B cell (primary cell): ENCODE data around the gene PTPRN2. TPM values are rescaled to one million over a fixed set of nuclear protein-coding genes. Genes with fewer than 3 reads are reported as not detected.

Experiments
- ATAC-seq: fragments of 200-7000 bp; cut with Tn5 transposase; one replicate; pipeline ENCODE4 v1.10.0; 2021; ENCODE audit warnings: low read depth, mild to moderate bottlenecking, moderate number of reproducible peaks, moderate library complexity
- CTCF ChIA-PET: fragments of 350-600 bp; sonication (Branson Sonifier 250); formaldehyde crosslinking; loops from one replicate; lab custom pipeline; 2021; ENCODE audit warnings: antibody characterized with exemption, inconsistent platforms; lab: Charles Lee
- POLR2A ChIA-PET: fragments of 350-600 bp; sonication (Branson Sonifier 250); formaldehyde crosslinking; loops from one replicate; lab custom pipeline; 2021; ENCODE audit warnings: antibody characterized with exemption; lab: Charles Lee
- DNase-seq: peaks from one replicate; pipeline ENCODE4 v3.0.0; 2013
- H2AFZ ChIP-seq: 2 replicates; pipeline ENCODE4 v1.6.1; 2012; ENCODE audit warnings: mild to moderate bottlenecking, low read depth, low read length; ENCODE audit not compliant: insufficient read depth, poor library complexity, severe bottlenecking
- H3K27ac ChIP-seq, 2 donors: 1 replicate in 1 of 2; 2 replicates in 1 of 2; pipeline ENCODE4 v1.5.1; 2012 to 2013; ENCODE audit warnings: low read length in 2 of 2, mild to moderate bottlenecking in 2 of 2, moderate library complexity in 1 of 2
- H3K27me3 ChIP-seq, 4 experiments: fragments of 200-600 bp in 1 of 4; sonication (generic) in 1 of 4; replicated peaks in 1 of 4; 1 replicate in 2 of 4; 2 replicates in 2 of 4; pipeline versions ENCODE4 v1.6.1 to v1.7.0; 2013 to 2016; ENCODE audit warnings: low read length in 3 of 4, mild to moderate bottlenecking in 2 of 4, mixed read lengths in 1 of 4, moderate library complexity in 1 of 4; ENCODE audit not compliant: insufficient read depth in 4 of 4, control insufficient read depth in 3 of 4; ENCODE audit errors: control extremely low read depth in 1 of 4
- H3K36me3 ChIP-seq, 2 experiments: replicated peaks in 1 of 2; 1 replicate in 1 of 2; 2 replicates in 1 of 2; pipeline versions ENCODE4 v1.6.1 to v1.7.1; 2013; ENCODE audit warnings: low read length in 1 of 2; ENCODE audit not compliant: insufficient read depth in 2 of 2, control insufficient read depth in 1 of 2; ENCODE audit errors: control extremely low read depth in 1 of 2, extremely low read depth in 1 of 2
- H3K4me1 ChIP-seq, 2 donors: fragments of 200-600 bp in 1 of 2; sonication (generic) in 1 of 2; 1 replicate in 1 of 2; 2 replicates in 1 of 2; pipeline versions ENCODE4 v1.5.1 to v1.6.1; 2013 to 2017; ENCODE audit warnings: low read length in 2 of 2; ENCODE audit not compliant: control insufficient read depth in 2 of 2, insufficient read depth in 2 of 2
- H3K4me2 ChIP-seq: replicated peaks from 2 replicates; pipeline ENCODE3; 2012; ENCODE audit warnings: mild to moderate bottlenecking, low read depth, low read length; ENCODE audit not compliant: poor library complexity, severe bottlenecking
- H3K4me3 ChIP-seq, 5 experiments: fragments of 200-600 bp in 1 of 5; sonication (generic) in 1 of 5; 1 replicate in 3 of 5; 2 replicates in 2 of 5; pipeline versions ENCODE4 v1.5.1 to v1.7.0; 2011 to 2016; ENCODE audit warnings: low read length in 4 of 5, mild to moderate bottlenecking in 4 of 5, low read depth in 2 of 5, control low read depth in 1 of 5, moderate library complexity in 1 of 5; ENCODE audit not compliant: insufficient read depth in 1 of 5; ENCODE audit errors: control extremely low read depth in 1 of 5, extremely low read depth in 1 of 5
- H3K79me2 ChIP-seq: fragments of 200-600 bp; sonication (generic); one replicate; pipeline ENCODE4 v1.6.0; 2016; ENCODE audit warnings: low read length; ENCODE audit not compliant: control insufficient read depth, insufficient read depth
- H3K9ac ChIP-seq: fragments of 200-600 bp; sonication (generic); 2 replicates; pipeline ENCODE4 v1.6.1; 2017; ENCODE audit warnings: mild to moderate bottlenecking, low read length, moderate library complexity
- H3K9me3 ChIP-seq, 3 donors: one replicate each; pipeline versions ENCODE4 v1.6.1 to v1.7.1; 2013; ENCODE audit warnings: low read length in 2 of 3; ENCODE audit not compliant: control insufficient read depth in 2 of 3, insufficient read depth in 1 of 3; ENCODE audit errors: control extremely low read depth in 1 of 3
- H4K20me1 ChIP-seq: 2 replicates; pipeline ENCODE4 v1.6.0; 2012; ENCODE audit warnings: mild to moderate bottlenecking, low read length; ENCODE audit not compliant: insufficient read depth, control insufficient read depth, poor library complexity, severe bottlenecking
- H3K27ac Mint-ChIP-seq: one replicate; pipeline ENCODE4 v1.8.0; 2021; ENCODE audit warnings: mixed read lengths
- H3K27me3 Mint-ChIP-seq: one replicate; pipeline ENCODE4 v1.8.0; 2021; ENCODE audit warnings: mixed read lengths
- H3K4me1 Mint-ChIP-seq: one replicate; pipeline ENCODE4 v1.8.0; 2021; ENCODE audit warnings: mixed read lengths
- H3K4me3 Mint-ChIP-seq: one replicate; pipeline ENCODE4 v1.8.0; 2021; ENCODE audit warnings: mixed read lengths
- H3K9me3 Mint-ChIP-seq: one replicate; pipeline ENCODE4 v1.8.0; 2022; ENCODE audit warnings: mixed read lengths; ENCODE audit not compliant: insufficient read depth
- EZH2 ChIP-seq: IDR thresholded peaks from 2 replicates; pipeline ENCODE4 v1.6.1; 2012; ENCODE audit warnings: borderline replicate concordance, low read depth, mild to moderate bottlenecking, moderate library complexity, low read length; ENCODE audit not compliant: insufficient read depth, poor library complexity, severe bottlenecking
- WGBS: methylation state at CpG from one replicate; pipeline ENCODE4 v1.1.5; 2013; ENCODE audit warnings: missing lambda C conversion rate; ENCODE audit not compliant: insufficient coverage; 5-methylcytosine and 5-hydroxymethylcytosine counted together
- intact Hi-C: fragments of 100-400 bp; cut with micrococcal nuclease; formaldehyde crosslinking; loops from one replicate; pipeline ENCODE4 v1.10.0; 2022
- polyA plus RNA-seq: library from polyadenylated mRNA; depleted of rRNA; stranded (reverse); fragments of >200 nt; gene quantifications from 2 replicates; pipeline ENCODE4 v1.2.3, GENCODE V29; 2012
- total RNA-seq, 2 donors: library from RNA; stranded (reverse); fragments of 120-200 nt in 1 of 2; gene quantifications; 1 replicate in 1 of 2; 2 replicates in 1 of 2; pipeline versions ENCODE4 v1.2.3 to v1.2.4, GENCODE V29; 2013 to 2022
- TF ChIP-seq, protein P1 (sequence below): fragments of 200-600 bp; IDR thresholded peaks from one replicate; pipeline ENCODE4 v1.8.0; 2022; ENCODE audit warnings: antibody characterized with exemption, mild to moderate bottlenecking

PTPRN2 gene
- total and polyA plus RNA-seq, 2 donors (not counting 1 experiment from before 2014, with no cell fraction given): 2.0 to 5.0 TPM

DNA sequence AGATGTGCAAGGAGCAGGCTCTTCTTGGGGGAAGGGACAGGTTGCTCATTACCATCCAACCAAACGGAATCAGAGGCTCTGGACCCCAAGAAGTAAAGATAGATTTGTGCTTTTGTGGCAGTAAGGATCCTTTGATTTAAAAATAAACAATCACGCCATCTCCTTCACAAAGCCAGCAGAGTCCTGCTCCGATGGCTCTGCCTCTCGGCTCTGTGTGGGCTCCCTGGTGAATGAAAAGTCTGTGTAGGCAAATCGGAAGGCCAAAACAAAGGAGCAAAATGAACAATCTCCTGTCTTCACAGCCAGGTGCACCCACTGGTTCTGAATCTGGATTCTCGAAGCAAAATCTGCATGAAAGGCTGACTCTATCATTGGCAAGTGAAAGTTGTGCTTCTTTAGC is 3.8 kb downstream of the PTPRN2 start:
- Mint-ChIP-seq H3K9me3 (peaks cover 10% of the 10 kb centered on the region), H3K4me1 (peaks cover 17% of the 10 kb centered on the region), H3K27ac (no peak overlapping the region), H3K4me3 (no peak overlapping the region), H3K27me3 (peaks cover 40% of the 10 kb centered on the region)
- WGBS: 78% methylated on average over 4 of the region's 6 CpGs
- no peak overlapping the region for H3K4me3 ChIP-seq
- peaks cover 0 to 47% (median 30%) of the 10 kb centered on the region in 4 experiments for H3K27me3 ChIP-seq
- peaks cover 0 to 25% (median 16%) of the 10 kb centered on the region in 3 donors for H3K9me3 ChIP-seq
- no peaks in the 10 kb centered on the region for H4K20me1 ChIP-seq
- CTCF ChIA-PET: no interaction called here
- POLR2A ChIA-PET: no interaction called here
- H3K27ac ChIP-seq: no peak overlapping the region
- ATAC-seq (no peak), DNase-seq (no peak)
- no peaks in the 10 kb centered on the region for H3K36me3 ChIP-seq
- no peaks in the 10 kb centered on the region for H3K79me2 ChIP-seq
- H3K4me2 ChIP-seq: no peak overlapping the region
- TF ChIP-seq EZH2: no peak
- TF ChIP-seq, protein P1, sequence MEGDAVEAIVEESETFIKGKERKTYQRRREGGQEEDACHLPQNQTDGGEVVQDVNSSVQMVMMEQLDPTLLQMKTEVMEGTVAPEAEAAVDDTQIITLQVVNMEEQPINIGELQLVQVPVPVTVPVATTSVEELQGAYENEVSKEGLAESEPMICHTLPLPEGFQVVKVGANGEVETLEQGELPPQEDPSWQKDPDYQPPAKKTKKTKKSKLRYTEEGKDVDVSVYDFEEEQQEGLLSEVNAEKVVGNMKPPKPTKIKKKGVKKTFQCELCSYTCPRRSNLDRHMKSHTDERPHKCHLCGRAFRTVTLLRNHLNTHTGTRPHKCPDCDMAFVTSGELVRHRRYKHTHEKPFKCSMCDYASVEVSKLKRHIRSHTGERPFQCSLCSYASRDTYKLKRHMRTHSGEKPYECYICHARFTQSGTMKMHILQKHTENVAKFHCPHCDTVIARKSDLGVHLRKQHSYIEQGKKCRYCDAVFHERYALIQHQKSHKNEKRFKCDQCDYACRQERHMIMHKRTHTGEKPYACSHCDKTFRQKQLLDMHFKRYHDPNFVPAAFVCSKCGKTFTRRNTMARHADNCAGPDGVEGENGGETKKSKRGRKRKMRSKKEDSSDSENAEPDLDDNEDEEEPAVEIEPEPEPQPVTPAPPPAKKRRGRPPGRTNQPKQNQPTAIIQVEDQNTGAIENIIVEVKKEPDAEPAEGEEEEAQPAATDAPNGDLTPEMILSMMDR: no peak
- H3K4me1 ChIP-seq: peaks cover 13 to 21% of the 10 kb centered on the region in 2 donors
- no peak overlapping the region for H2AFZ ChIP-seq
- intact Hi-C loops: no loop called here
- no peak overlapping the region for H3K9ac ChIP-seq

DNA sequence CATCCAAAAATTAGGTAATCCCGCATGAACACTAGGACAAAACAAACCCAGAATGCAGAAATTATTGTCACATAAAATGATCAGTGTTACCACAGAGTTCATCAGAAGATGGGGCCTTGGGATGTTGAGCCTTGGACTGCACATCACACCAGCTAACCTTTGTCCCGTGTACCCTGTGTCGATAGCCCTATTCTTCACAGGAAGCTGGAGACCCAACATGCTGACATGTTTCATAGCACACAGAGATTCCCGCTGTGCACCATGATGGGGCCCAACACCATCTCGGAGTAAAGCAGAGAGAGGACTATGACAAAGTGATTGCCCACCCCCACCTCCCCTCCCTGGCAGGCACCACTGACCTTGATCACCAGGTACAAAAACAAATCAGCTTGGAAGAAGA is 4.5 kb downstream of the PTPRN2 start:
- no peaks in the 10 kb centered on the region for H4K20me1 ChIP-seq
- Mint-ChIP-seq H3K27ac (no peak overlapping the region), H3K27me3 (peaks cover 37% of the 10 kb centered on the region), H3K4me1 (peaks cover 17% of the 10 kb centered on the region), H3K9me3 (peaks cover 10% of the 10 kb centered on the region), H3K4me3 (no peak overlapping the region)
- no peaks in the 10 kb centered on the region for H3K36me3 ChIP-seq
- H3K4me3 ChIP-seq: no peak overlapping the region
- H3K79me2 ChIP-seq: no peaks in the 10 kb centered on the region
- ChIA-PET CTCF (no interaction called here), POLR2A (no interaction called here)
- no peak for DNase-seq
- no peak for ATAC-seq
- 80% methylated on average over 5 of the region's 5 CpGs for WGBS
- H3K27me3 ChIP-seq: peaks cover 0 to 41% (median 27%) of the 10 kb centered on the region in 4 experiments
- H3K9ac ChIP-seq: no peak overlapping the region
- no peak overlapping the region for H3K27ac ChIP-seq
- H3K4me1 ChIP-seq: peaks cover 13 to 21% of the 10 kb centered on the region in 2 donors
- intact Hi-C loops: no loop called here
- no peak overlapping the region for H2AFZ ChIP-seq
- peaks cover 0 to 20% (median 16%) of the 10 kb centered on the region in 3 donors for H3K9me3 ChIP-seq
- TF ChIP-seq EZH2: no peak
- TF ChIP-seq, protein P1: no peak
- H3K4me2 ChIP-seq: no peak overlapping the region
